ENCODE measurements around the gene DDX1.

Gene DDX1

GRCh38 chr2:15650616-15651366, 59.1 kb downstream of the DDX1 start:
- no peak overlapping the region for H3K4me2 ChIP-seq (ENCODE audit: low read depth, low read length, poor library complexity, severe bottlenecking)
- H2AFZ ChIP-seq (ENCODE audit: low read length), result no peak overlapping the region
- TF ChIP-seq EZH2phosphoT487 (IDR thresholded peaks at IDR 0.05; ENCODE audit: borderline replicate concordance), result no peak
- TF ChIP-seq, protein P1, sequence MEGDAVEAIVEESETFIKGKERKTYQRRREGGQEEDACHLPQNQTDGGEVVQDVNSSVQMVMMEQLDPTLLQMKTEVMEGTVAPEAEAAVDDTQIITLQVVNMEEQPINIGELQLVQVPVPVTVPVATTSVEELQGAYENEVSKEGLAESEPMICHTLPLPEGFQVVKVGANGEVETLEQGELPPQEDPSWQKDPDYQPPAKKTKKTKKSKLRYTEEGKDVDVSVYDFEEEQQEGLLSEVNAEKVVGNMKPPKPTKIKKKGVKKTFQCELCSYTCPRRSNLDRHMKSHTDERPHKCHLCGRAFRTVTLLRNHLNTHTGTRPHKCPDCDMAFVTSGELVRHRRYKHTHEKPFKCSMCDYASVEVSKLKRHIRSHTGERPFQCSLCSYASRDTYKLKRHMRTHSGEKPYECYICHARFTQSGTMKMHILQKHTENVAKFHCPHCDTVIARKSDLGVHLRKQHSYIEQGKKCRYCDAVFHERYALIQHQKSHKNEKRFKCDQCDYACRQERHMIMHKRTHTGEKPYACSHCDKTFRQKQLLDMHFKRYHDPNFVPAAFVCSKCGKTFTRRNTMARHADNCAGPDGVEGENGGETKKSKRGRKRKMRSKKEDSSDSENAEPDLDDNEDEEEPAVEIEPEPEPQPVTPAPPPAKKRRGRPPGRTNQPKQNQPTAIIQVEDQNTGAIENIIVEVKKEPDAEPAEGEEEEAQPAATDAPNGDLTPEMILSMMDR (conservative IDR thresholded peaks at IDR 0.05; ENCODE audit: low read length), result no peak

GRCh38 chr2:15651367-15651727, 59.7 kb downstream of the DDX1 start:
- Histone ChIP-seq H4K20me1 (ENCODE audit: insufficient read depth, low read length, poor library complexity, severe bottlenecking) (no peaks in the 10 kb centered on the region), H3K9me2 (replicated peaks; ENCODE audit: low read depth, low read length) (no peaks in the 10 kb centered on the region), H3K36me3 (ENCODE audit: insufficient read depth, low read length) (no peaks in the 10 kb centered on the region), H3K4me1 (ENCODE audit: insufficient read depth, low read length, poor library complexity, severe bottlenecking) (no peaks in the 10 kb centered on the region), H3F3A (ENCODE audit: low read depth) (no peaks in the 10 kb centered on the region), H3K9me3 (ENCODE audit: insufficient read depth, low read depth, low read length) (no peaks in the 10 kb centered on the region), H3K9ac (ENCODE audit: low read depth, low read length, poor library complexity, severe bottlenecking) (no peak overlapping the region), H3K79me2 (ENCODE audit: insufficient read depth, low read length) (no peaks in the 10 kb centered on the region), H3K4me3 (ENCODE audit: low read length, poor library complexity, severe bottlenecking) (no peak overlapping the region), H2AFZ (ENCODE audit: low read length) (no peak overlapping the region), H3K4me2 (ENCODE audit: low read depth, low read length, poor library complexity, severe bottlenecking) (no peak overlapping the region), H3K27me3 (ENCODE audit: insufficient read depth, low read length, poor library complexity, severe bottlenecking) (no peaks in the 10 kb centered on the region)
- no peak for TF ChIP-seq EZH2phosphoT487 (IDR thresholded peaks at IDR 0.05; ENCODE audit: borderline replicate concordance)
- TF ChIP-seq, protein P1 (conservative IDR thresholded peaks at IDR 0.05; ENCODE audit: low read length), result no peak

More at GRCh38 chr2:15650616-15651366, 59.1 kb downstream of the DDX1 start:
- H3K79me2 ChIP-seq (ENCODE audit: insufficient read depth, low read length), result no peaks in the 10 kb centered on the region
- no peak overlapping the region for H3K9ac ChIP-seq (ENCODE audit: low read depth, low read length, poor library complexity, severe bottlenecking)
- H3K4me3 ChIP-seq (ENCODE audit: low read length, poor library complexity, severe bottlenecking), result no peak overlapping the region
- no peaks in the 10 kb centered on the region for H3K9me2 ChIP-seq (replicated peaks; ENCODE audit: low read depth, low read length)
- H3K36me3 ChIP-seq (ENCODE audit: insufficient read depth, low read length), result no peaks in the 10 kb centered on the region
- no peaks in the 10 kb centered on the region for H3K9me3 ChIP-seq (ENCODE audit: insufficient read depth, low read depth, low read length)
- no peaks in the 10 kb centered on the region for H3K4me1 ChIP-seq (ENCODE audit: insufficient read depth, low read length, poor library complexity, severe bottlenecking)
- H3K27me3 ChIP-seq (ENCODE audit: insufficient read depth, low read length, poor library complexity, severe bottlenecking), result no peaks in the 10 kb centered on the region
- H4K20me1 ChIP-seq (ENCODE audit: insufficient read depth, low read length, poor library complexity, severe bottlenecking), result no peaks in the 10 kb centered on the region
- H3F3A ChIP-seq (ENCODE audit: low read depth), result no peaks in the 10 kb centered on the region

DNA sequence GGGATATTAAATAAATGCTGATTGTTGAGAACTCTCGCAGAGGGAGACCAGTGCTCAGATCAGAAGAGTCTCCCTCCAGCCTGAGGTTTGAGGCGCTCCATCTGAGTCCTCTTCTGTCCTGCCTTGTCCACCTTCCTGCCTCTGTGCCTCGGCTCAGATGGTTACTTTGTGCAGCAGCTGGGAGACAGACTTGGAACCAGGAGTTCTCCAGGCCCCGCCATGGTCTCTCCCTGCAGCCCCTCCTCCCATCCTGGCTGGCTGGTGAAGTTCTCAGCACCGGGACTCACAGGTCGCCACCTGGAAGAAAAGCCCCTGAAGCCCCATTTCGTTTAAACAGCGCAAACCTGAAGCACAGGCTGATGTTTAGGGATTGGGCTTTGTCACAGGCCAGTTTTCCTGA, 60.6 kb downstream of the DDX1 start:
- no peaks in the 10 kb centered on the region for H3K9me2 ChIP-seq (replicated peaks; ENCODE audit: low read depth, low read length)
- H3K4me2 ChIP-seq (ENCODE audit: low read depth, low read length, poor library complexity, severe bottlenecking), result no peak overlapping the region
- H3K36me3 ChIP-seq (ENCODE audit: insufficient read depth, low read length), result no peaks in the 10 kb centered on the region
- no peaks in the 10 kb centered on the region for H3K9me3 ChIP-seq (ENCODE audit: insufficient read depth, low read depth, low read length)
- no peak overlapping the region for H3K9ac ChIP-seq (ENCODE audit: low read depth, low read length, poor library complexity, severe bottlenecking)
- H3K4me3 ChIP-seq (ENCODE audit: low read length, poor library complexity, severe bottlenecking), result no peak overlapping the region
- no peaks in the 10 kb centered on the region for H3F3A ChIP-seq (ENCODE audit: low read depth)
- TF ChIP-seq, protein P1 (conservative IDR thresholded peaks at IDR 0.05; ENCODE audit: low read length), result no peak
- TF ChIP-seq EZH2phosphoT487 (IDR thresholded peaks at IDR 0.05; ENCODE audit: borderline replicate concordance), result no peak
- H3K4me1 ChIP-seq (ENCODE audit: insufficient read depth, low read length, poor library complexity, severe bottlenecking), result no peaks in the 10 kb centered on the region
- no peaks in the 10 kb centered on the region for H4K20me1 ChIP-seq (ENCODE audit: insufficient read depth, low read length, poor library complexity, severe bottlenecking)
- no peaks in the 10 kb centered on the region for H3K79me2 ChIP-seq (ENCODE audit: insufficient read depth, low read length)
- H2AFZ ChIP-seq (ENCODE audit: low read length), result no peak overlapping the region
- H3K27me3 ChIP-seq (ENCODE audit: insufficient read depth, low read length, poor library complexity, severe bottlenecking), result no peaks in the 10 kb centered on the region

Measured in Loucy (cell line).